ENCODE data around the gene GDPD3.

The GDPD3 gene

DNA sequence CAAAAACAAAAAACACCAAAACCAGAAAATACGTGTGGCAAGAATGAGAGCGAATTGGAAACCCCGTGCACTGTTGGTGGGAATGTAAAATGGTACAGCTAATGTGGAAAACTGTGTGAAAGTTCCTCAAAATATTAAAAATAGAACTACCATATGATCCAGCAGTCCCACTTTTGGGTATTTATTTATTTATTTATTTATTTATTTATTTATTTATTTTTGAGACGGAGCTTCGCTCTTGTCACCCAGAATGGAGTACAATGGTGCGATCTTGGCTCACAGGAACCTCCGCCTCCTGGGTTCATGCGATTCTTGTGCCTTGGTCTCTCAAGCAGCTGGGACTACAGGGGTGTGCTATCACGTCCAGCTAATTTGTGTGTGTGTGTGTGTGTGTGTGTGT lies 39.2 kb upstream of the GDPD3 start:
- no peak overlapping the region for H3K4me2 ChIP-seq (ENCODE audit: low read length)
- 0 out of 2 replicates have a peak, but pooled peaks cover 2% of the 10 kb centered on the region for H3F3A ChIP-seq (ENCODE audit: control insufficient read depth, insufficient read depth)
- no peak for TF ChIP-seq CTCF (IDR thresholded peaks at IDR 0.05; ENCODE audit: low read depth, low read length, poor library complexity, severe bottlenecking)
- no peak for TF ChIP-seq EZH2phosphoT487 (IDR thresholded peaks at IDR 0.05; ENCODE audit: borderline replicate concordance, low read length)
- H3K9me2 ChIP-seq (replicated peaks; ENCODE audit: control insufficient read depth, low read length), result no peaks in the 10 kb centered on the region
- no peak overlapping the region for H3K4me3 ChIP-seq (ENCODE audit: low read length)
- H4K20me1 ChIP-seq (ENCODE audit: control insufficient read depth, insufficient read depth, low read depth, low read length), result no peaks in the 10 kb centered on the region
- H3K27me3 ChIP-seq (ENCODE audit: control insufficient read depth, low read length), result no peaks in the 10 kb centered on the region
- peaks cover 19% of the 10 kb centered on the region; the same call in 1 of the 2 replicates for H3K9me3 ChIP-seq (ENCODE audit: control insufficient read depth, insufficient read depth, low read length)
- H3K79me2 ChIP-seq (ENCODE audit: control insufficient read depth, low read length), result no peaks in the 10 kb centered on the region
- no peaks in the 10 kb centered on the region for H3K36me3 ChIP-seq (ENCODE audit: control insufficient read depth, low read length)
- no peak overlapping the region for H3K27ac ChIP-seq (ENCODE audit: low read depth, low read length)
- peaks cover 9% of the 10 kb centered on the region for H3K4me1 ChIP-seq (ENCODE audit: control insufficient read depth, low read length)

DNA sequence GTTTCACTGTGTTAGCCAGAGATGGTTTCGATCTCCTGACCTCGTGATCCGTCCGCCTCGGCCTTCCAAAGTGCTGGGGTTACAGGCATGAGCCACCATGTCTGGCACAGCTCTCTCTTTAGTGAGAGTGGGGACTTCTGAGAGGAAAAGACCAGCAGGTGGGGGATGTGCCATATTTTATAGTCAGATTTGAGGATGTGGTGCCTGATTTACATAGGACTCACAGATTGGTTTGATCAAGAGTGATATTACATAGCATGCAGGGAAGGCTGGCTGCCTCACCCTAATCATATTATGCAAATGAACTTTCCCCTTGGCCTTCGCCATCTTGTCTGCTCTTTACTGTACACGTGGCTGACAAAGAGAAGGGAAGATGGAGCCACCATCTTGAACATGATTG lies 37.8 kb upstream of the GDPD3 start:
- no peak for TF ChIP-seq CTCF (IDR thresholded peaks at IDR 0.05; ENCODE audit: low read depth, low read length, poor library complexity, severe bottlenecking)
- no peak for TF ChIP-seq EZH2phosphoT487 (IDR thresholded peaks at IDR 0.05; ENCODE audit: borderline replicate concordance, low read length)
- Histone ChIP-seq H3K36me3 (ENCODE audit: control insufficient read depth, low read length) (no peaks in the 10 kb centered on the region), H3K4me2 (ENCODE audit: low read length) (no peak overlapping the region; the same call in 1 of the 2 replicates), H3K27me3 (ENCODE audit: control insufficient read depth, low read length) (no peaks in the 10 kb centered on the region), H3K9me3 (ENCODE audit: control insufficient read depth, insufficient read depth, low read length) (peaks cover 19% of the 10 kb centered on the region; the same call in 1 of the 2 replicates), H4K20me1 (ENCODE audit: control insufficient read depth, insufficient read depth, low read depth, low read length) (no peaks in the 10 kb centered on the region), H3K4me1 (ENCODE audit: control insufficient read depth, low read length) (peaks cover 9% of the 10 kb centered on the region), H3K9me2 (replicated peaks; ENCODE audit: control insufficient read depth, low read length) (no peaks in the 10 kb centered on the region), H3K27ac (ENCODE audit: low read depth, low read length) (no peak overlapping the region), H3F3A (ENCODE audit: control insufficient read depth, insufficient read depth) (no peaks in the 10 kb centered on the region), H3K79me2 (ENCODE audit: control insufficient read depth, low read length) (no peaks in the 10 kb centered on the region), H3K4me3 (ENCODE audit: low read length) (no peak overlapping the region)

- Histone ChIP-seq H3K9me3 (ENCODE audit: control insufficient read depth, insufficient read depth, low read length) (peaks cover 19% of the 10 kb centered on the region; the same call in 1 of the 2 replicates), H3K27me3 (ENCODE audit: control insufficient read depth, low read length) (no peaks in the 10 kb centered on the region), H3K4me1 (ENCODE audit: control insufficient read depth, low read length) (peaks cover 9% of the 10 kb centered on the region), H3K27ac (ENCODE audit: low read depth, low read length) (no peak overlapping the region), H3K9me2 (replicated peaks; ENCODE audit: control insufficient read depth, low read length) (no peaks in the 10 kb centered on the region), H3K36me3 (ENCODE audit: control insufficient read depth, low read length) (no peaks in the 10 kb centered on the region), H4K20me1 (ENCODE audit: control insufficient read depth, insufficient read depth, low read depth, low read length) (no peaks in the 10 kb centered on the region), H3K4me3 (ENCODE audit: low read length) (no peak overlapping the region), H3F3A (ENCODE audit: control insufficient read depth, insufficient read depth) (no peaks in the 10 kb centered on the region; the same call in 1 of the 2 replicates), H3K4me2 (ENCODE audit: low read length) (no peak overlapping the region), H3K79me2 (ENCODE audit: control insufficient read depth, low read length) (no peaks in the 10 kb centered on the region)
- no peak for TF ChIP-seq EZH2phosphoT487 (IDR thresholded peaks at IDR 0.05; ENCODE audit: borderline replicate concordance, low read length)
- TF ChIP-seq CTCF (IDR thresholded peaks at IDR 0.05; ENCODE audit: low read depth, low read length, poor library complexity, severe bottlenecking), result no peak
Measured at GRCh38 chr16:30149250-30149930, 36.1 kb upstream of the GDPD3 start.
